Uterus (tissue), 4 donors: ENCODE measurements around the gene MTMR2. TPM values are rescaled to one million over a fixed set of nuclear protein-coding genes. Genes with fewer than 3 reads are reported as not detected.

Experiments used
- DNase-seq, 2 donors: peaks; one replicate each; pipeline ENCODE4 v3.0.0-alpha.2; 2019 to 2020
- H3K27ac ChIP-seq, 2 donors: fragments of 200-600 bp; sonication (generic); 1 replicate in 1 of 2; 2 replicates in 1 of 2; pipeline ENCODE4 v1.5.1; 2016 to 2018
- H3K27me3 ChIP-seq, 2 donors: fragments of 200-600 bp; sonication (generic); one replicate each; pipeline ENCODE4 v1.5.1; 2018 to 2019; ENCODE audit warnings: control low read depth in 1 of 2
- H3K36me3 ChIP-seq, 2 donors: fragments of 200-600 bp; sonication (generic); one replicate each; pipeline ENCODE4 v1.5.1; 2019; ENCODE audit warnings: control low read depth in 1 of 2
- H3K4me1 ChIP-seq, 2 donors: fragments of 200-600 bp; sonication (generic); one replicate each; pipeline ENCODE4 v1.5.1; 2018 to 2019; ENCODE audit warnings: control low read depth in 1 of 2
- H3K4me3 ChIP-seq, 2 donors: fragments of 200-600 bp; sonication (generic); 1 replicate in 1 of 2; 2 replicates in 1 of 2; pipeline ENCODE4 v1.5.1; 2018 to 2019; ENCODE audit warnings: mild to moderate bottlenecking in 1 of 2
- H3K9me3 ChIP-seq, 2 donors: fragments of 200-600 bp; sonication (generic); one replicate each; pipeline ENCODE4 v1.5.1; 2019; ENCODE audit warnings: control low read depth in 1 of 2
- POLR2A ChIP-seq, 2 donors: fragments of 450-650 bp; IDR thresholded peaks; one replicate each; pipeline ENCODE4 v1.6.1; 2016; ENCODE audit warnings: antibody characterized with exemption in 2 of 2, mild to moderate bottlenecking in 1 of 2, moderate library complexity in 1 of 2
- intact Hi-C: fragments of 100-400 bp; cut with DNase I; formaldehyde crosslinking; loops from one replicate; pipeline ENCODE4 v1.15.1; 2023; ENCODE audit warnings: low total_unique reads
- small RNA-seq: library from RNA; depleted of rRNA; stranded (forward); fragments of <200 nt; gene quantifications from one replicate; pipeline ENCODE3, GENCODE V24; 2016
- total RNA-seq, 4 donors: library from RNA; depleted of rRNA in 3 of 4; stranded (reverse); fragments of >200 nt in 3 of 4; gene quantifications; one replicate each; pipeline versions ENCODE4 v1.1.0 to v1.2.4, GENCODE V29; 2014 to 2023
- TF ChIP-seq, protein P1 (sequence below), 4 experiments: fragments of 200-600 bp in 2 of 4; fragments of 450-650 bp in 2 of 4; sonication (generic) in 2 of 4; IDR thresholded peaks; one replicate each; pipeline ENCODE4 v1.5.1; 2016 to 2019; ENCODE audit warnings: antibody characterized with exemption in 4 of 4, mild to moderate bottlenecking in 2 of 4, moderate library complexity in 1 of 4
- donor health status: DM: yes; HTN: yes; CAD: no.

Gene MTMR2
- total RNA-seq, 4 donors from 2014 or later, result 10.9 to 45.5 (median 21.6) TPM

DNA sequence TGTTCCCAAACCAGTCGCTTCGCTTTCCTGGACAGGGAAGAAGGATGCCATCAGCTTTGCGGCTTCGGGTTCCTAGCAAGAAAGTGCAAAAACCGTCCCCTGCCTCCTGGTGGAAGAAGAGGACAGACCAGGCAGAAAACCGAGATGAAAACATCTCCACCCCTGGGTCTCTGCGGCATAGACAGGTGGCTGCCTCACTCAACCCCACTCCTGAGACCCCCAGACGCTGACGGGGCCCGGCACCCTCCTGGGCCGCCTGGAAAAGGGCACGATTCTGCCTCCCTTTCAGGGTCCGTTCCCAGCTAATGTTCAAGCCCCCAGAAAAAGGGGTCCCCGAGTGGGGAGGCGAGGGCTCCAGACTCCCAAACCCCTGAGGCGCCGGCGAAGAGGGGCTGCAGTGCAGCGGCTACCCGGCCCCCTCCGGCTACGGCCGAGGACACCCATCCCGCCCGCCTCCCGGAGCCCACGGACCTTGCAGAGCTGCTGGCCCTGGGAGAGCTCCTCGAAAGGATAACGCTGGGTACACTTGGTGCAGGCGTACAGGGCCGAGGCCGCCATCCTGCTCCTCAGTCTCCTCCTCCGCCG is 134.9 kb downstream of the MTMR2 start:
- peak in 1 of 2 donors; percentile 19 for DNase-seq
- intact Hi-C loops, result no loop called here
- Histone ChIP-seq H3K9me3 (no peaks in the 10 kb centered on the region), H3K4me3 (peak overlapping the region; percentile 76 to 83), H3K27ac (peak overlapping the region; percentile 99), H3K4me1 (peaks cover 0 to 9% of the 10 kb centered on the region in 2 donors), H3K36me3 (no peaks in the 10 kb centered on the region), H3K27me3 (no peaks in the 10 kb centered on the region)
- no peak for TF ChIP-seq POLR2A (IDR thresholded peaks at IDR 0.05)
- TF ChIP-seq, protein P1, sequence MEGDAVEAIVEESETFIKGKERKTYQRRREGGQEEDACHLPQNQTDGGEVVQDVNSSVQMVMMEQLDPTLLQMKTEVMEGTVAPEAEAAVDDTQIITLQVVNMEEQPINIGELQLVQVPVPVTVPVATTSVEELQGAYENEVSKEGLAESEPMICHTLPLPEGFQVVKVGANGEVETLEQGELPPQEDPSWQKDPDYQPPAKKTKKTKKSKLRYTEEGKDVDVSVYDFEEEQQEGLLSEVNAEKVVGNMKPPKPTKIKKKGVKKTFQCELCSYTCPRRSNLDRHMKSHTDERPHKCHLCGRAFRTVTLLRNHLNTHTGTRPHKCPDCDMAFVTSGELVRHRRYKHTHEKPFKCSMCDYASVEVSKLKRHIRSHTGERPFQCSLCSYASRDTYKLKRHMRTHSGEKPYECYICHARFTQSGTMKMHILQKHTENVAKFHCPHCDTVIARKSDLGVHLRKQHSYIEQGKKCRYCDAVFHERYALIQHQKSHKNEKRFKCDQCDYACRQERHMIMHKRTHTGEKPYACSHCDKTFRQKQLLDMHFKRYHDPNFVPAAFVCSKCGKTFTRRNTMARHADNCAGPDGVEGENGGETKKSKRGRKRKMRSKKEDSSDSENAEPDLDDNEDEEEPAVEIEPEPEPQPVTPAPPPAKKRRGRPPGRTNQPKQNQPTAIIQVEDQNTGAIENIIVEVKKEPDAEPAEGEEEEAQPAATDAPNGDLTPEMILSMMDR (IDR thresholded peaks at IDR 0.05), result no peak

Small RNAs within 50 kb of the gene (small RNA-seq; reads per million reads assigned to genes)
- gene RNA5SP345, result not detected

Other genes with a start within 250 kb of the MTMR2 start
- 10 to 100 TPM; 15.9 to 63.5 (median 26.5) TPM for gene FAM76B, start 134.3 kb downstream of the MTMR2 start, total RNA-seq
- gene CEP57, start 133.6 kb downstream of the MTMR2 start, total RNA-seq, result 100 to 1,000 TPM in 1 of 4 donors, 10 to 100 TPM in 3; 18.7 to 124 (median 59.4) TPM